ENCODE results near the gene VWA3B.

GRCh38 chr2:98309580-98309979 lies 222.6 kb downstream of the VWA3B start:
- TF ChIP-seq CTCF (IDR thresholded peaks at IDR 0.05; ENCODE audit: insufficient read depth, low read depth, low read length) (no peak), EZH2 (IDR thresholded peaks at IDR 0.05; ENCODE audit: insufficient read depth, low read length) (no peak)

Data from astrocyte (in vitro differentiated cells and primary cell).